Erythroblast (primary cell): ENCODE measurements around the gene C3orf18.

ENCODE experiments used
- DNase-seq, 2 experiments: peaks; one replicate each; lab custom pipeline; 2025; lab: John Stamatoyannopoulos, UW
- GATA1 ChIP-seq: IDR thresholded peaks from 2 replicates; pipeline ENCODE4 v1.6.1; 2011; ENCODE audit warnings: low read depth, mild to moderate bottlenecking, control low read depth, low read length, moderate library complexity
- POLR2A ChIP-seq: IDR thresholded peaks from 2 replicates; pipeline ENCODE4 v1.6.1; 2011; ENCODE audit warnings: mild to moderate bottlenecking, low read length

Gene C3orf18

DNA sequence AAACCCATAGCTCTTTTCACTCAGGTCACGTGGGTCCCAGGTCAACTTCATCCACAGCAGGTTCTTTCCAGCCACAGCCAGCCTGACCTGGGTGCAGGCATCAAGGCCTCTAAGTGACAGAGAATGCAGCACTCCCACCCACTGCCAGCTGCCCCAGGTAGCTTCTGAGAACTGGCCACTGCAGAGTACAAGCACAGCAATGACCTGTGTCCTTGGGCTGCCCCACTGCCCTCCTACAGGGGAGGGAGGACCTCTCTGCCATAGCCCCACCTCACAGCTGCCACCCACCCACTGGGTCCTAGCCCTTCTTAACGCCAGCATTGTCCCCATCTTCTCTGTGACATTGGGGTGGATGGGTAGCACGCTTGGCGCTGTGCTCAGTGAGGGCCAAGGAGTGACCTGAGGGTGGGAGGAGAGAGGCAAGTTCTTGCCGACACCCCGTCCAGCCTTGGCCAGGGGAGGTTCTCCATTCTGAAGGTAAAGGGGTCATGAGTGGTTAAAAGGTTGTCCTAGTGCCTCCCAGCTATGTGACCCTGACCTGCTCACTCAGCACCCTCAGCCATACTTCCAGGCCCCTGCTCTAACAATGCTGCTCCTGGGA is 31.7 kb upstream of the C3orf18 start:
- no peak for DNase-seq
- no peak for TF ChIP-seq POLR2A
- no peak for TF ChIP-seq GATA1

DNA sequence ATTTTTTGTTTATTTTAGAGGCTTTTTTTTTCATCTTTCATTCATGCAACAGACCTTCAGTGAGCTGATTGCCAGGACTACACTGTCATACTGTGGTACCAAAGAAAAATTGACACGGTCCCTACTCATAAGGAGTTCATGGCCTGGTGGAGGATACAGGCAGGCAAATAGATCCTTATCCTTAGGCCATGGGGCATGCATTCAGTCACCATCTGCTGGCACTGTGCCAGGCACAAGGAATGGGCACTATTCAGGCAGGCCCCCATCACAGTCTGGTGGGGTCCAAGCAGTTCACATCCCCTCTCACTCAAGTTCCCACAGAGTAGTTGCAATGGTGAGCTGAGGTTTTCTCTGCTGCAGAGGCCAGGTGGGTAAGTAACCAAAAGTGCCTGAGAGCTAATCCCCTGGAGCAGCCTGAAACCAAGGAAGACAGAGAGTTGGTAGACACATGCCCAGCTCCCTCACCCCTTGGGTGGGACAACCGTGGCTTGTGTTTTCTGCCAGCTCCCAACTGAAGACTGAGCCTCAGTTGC is 26.8 kb upstream of the C3orf18 start:
- DNase-seq: peak; percentile 26 to 53
- TF ChIP-seq GATA1: no peak
- no peak for TF ChIP-seq POLR2A

DNA sequence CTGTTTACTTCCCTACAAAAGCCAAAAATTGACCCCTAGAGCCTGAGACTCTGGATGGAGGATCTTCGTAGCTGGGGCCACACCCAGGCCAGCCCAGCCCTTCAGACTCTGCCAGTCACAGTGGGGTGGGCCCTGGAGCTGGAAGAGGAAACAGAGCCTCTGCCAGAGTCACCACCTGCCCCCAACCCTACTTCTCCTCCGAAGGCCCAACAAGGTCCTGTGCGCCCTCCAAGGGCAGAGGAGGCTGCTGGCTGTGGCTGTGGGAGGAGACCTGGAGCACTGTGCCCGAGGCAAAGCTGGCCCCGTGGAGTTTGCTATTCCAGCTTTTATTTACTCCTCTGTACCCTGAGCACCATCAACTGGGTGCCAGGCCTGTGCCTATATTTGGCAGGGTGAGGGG is 25.0 kb upstream of the C3orf18 start:
- DNase-seq: peak; percentile 44 to 57
- TF ChIP-seq GATA1 (no peak), POLR2A (peak; percentile 37)

DNA sequence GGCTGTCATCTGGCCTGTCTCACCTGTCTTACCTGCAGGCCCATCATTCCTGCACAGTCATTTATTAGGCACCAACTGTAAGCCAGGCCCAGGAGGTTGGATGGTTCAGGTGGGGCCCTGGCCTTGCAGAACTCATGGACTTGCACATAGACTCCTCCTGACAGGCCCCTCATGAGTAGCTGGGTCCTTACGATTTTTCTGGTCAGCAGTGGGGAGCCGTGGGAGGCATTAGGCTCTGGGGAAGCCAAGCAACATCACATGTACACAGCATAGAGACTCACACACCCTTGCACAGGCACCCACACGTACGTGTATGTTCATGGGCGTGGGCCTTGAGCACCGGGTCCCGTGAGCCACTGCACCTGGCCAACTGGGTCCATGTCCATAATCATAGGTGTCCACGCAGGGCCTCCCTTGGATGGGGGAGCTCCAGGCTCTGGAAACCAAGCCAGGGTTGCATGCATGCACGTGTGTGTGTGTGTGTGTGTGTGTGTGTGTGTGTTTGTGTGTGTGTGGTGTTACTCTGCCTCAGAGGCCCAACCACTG is 23.7 kb upstream of the C3orf18 start:
- TF ChIP-seq GATA1 (no peak), POLR2A (no peak)

GRCh38 chr3:50588759-50589433 is 21.3 kb upstream of the C3orf18 start:
- peak; percentile 67 to 72 for DNase-seq
- TF ChIP-seq POLR2A (peak; percentile 9), GATA1 (no peak)

More for the DNA sequence above, 23.7 kb upstream of the C3orf18 start:
- DNase-seq: no peak

- TF ChIP-seq GATA1 (no peak), POLR2A (peak; percentile 46)
- DNase-seq: peak; percentile 27 to 54
Observed at GRCh38 chr3:50587806-50588758, 20.5 kb upstream of the C3orf18 start.

DNA sequence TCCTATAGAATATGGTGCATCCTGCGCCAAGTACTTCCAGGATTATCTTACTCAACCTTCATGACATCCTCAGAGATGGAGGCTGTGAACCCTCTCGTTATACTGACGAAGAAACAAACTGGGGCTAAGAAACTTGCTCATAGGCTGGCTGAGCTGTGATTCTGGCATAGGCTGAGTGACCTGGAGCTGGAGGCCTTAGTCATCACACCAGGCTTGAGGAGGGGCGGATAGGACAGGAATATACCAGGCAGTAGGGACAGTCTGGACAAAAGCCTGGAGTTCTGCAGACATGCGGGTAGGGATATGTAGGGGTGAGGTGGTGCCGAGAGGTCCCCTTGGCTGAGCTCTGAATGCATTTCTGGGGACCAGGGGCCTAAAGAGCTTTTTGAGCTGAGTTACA is 19.8 kb upstream of the C3orf18 start:
- no peak for DNase-seq
- TF ChIP-seq POLR2A (peak; percentile 7), GATA1 (no peak)

DNA sequence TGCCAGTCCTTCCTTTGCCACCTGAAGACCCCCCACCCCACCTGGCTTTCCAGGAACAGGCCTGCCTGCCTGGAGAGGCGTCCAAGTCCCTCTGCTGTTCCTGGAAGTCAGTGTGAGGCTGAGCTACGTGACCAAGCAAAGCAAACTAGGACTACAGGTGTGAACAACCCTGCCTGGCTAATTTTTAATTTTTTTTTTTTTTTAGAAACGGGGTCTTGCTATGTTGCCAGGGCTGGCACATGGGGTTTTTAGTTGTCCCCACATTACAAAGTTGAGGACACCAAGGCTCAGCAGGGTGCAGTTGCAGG is 19.2 kb upstream of the C3orf18 start:
- TF ChIP-seq POLR2A (no peak), GATA1 (no peak)

GRCh38 chr3:50585919-50586762 is 18.6 kb upstream of the C3orf18 start:
- DNase-seq: no peak

More for the DNA sequence above, 19.2 kb upstream of the C3orf18 start:
- DNase-seq: no peak

DNA sequence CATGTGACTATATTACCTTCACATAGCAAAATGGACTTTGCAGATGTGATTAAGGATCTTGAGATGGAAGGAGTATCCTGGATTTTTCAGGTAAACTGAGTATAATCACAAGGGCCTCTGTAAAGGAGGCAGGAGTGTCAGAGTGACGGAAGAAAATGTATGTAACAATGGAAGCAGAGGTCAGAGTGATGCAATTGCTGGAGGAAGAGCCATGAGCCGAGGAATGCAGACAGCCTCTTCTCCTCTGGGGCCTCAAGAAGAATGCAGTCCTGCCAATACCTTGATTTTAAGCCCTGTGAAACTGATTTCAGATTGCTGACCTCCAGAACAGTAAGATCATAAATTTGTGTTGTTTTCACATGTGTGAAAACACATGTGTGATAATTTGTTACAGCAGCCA is 16.8 kb upstream of the C3orf18 start:
- TF ChIP-seq GATA1 (no peak), POLR2A (no peak)
- no peak for DNase-seq

More at GRCh38 chr3:50585919-50586762, 18.6 kb upstream of the C3orf18 start:
- TF ChIP-seq POLR2A (no peak), GATA1 (no peak)

DNA sequence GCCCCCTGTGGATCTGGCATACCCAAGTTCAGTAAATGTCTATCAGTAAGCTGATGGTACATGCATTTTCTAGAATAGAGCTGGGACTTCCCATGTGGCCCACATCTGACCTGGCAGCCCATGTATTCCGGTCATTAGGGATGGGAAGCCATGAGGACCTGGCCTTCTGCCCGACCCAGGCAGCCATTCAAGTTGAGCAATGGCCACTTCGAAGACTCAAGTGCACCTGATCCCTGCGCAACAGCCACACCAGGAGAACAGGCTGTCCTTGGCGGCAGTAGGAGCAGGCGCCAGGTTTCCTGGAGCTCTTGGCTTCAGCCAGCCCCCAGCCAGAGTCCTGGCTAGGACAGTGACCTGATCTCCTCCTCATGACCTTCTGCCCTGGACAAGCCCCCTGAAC is 16.4 kb upstream of the C3orf18 start:
- DNase-seq: no peak
- TF ChIP-seq GATA1: no peak
- no peak for TF ChIP-seq POLR2A

- no peak for DNase-seq
- no peak for TF ChIP-seq GATA1
Observed at GRCh38 chr3:50582083-50582482, 14.5 kb upstream of the C3orf18 start.

- DNase-seq: no peak
- no peak for TF ChIP-seq GATA1
- TF ChIP-seq POLR2A: no peak
Observed at GRCh38 chr3:50581459-50581842, 13.9 kb upstream of the C3orf18 start.
